Measurements from ENCODE around the gene POLR1H.

DNA sequence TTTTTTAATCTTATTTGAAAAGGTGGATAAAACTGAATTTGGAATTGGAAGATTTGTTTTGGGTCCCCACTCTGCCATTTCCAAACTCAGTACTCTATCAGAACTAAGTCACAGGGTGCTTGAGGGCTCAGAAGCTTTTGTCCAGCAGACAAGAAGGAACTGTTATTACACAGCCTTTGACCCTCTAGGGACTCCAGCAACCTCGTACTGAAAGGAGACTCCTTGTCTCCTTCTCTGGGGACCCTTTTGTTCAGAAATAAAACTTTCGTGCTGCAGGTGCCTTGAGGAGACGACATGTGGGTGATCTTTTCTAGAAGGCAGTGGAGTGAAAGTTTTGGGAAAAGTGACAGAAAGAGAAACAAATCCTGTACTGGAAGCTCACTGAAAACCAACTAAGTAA lies 7.4 kb upstream of the POLR1H start:
- TF ChIP-seq CTCF (IDR thresholded peaks at IDR 0.05), result no peak
- TF ChIP-seq POLR2A (IDR thresholded peaks at IDR 0.05), result no peak
- TF ChIP-seq POLR2AphosphoS5 (IDR thresholded peaks at IDR 0.05), result no peak
